Activated CD8-positive, alpha-beta memory T cell treated with anti-CD3 and anti-CD28 coated beads, Interleukin-2, amount 50 U/mL, for 24 hours (primary cell): ENCODE data around the gene ATP5PD.
"Not testable (repeated sequence)": the region's sequence is repeated elsewhere in the genome, so short reads cannot be mapped to it uniquely, and the experiment has no call there.

ENCODE experiments used
- DNase-seq: peaks from one replicate; pipeline ENCODE4 v3.0.0-alpha.2; 2020; ENCODE audit errors: extremely low read depth

Gene ATP5PD

DNA sequence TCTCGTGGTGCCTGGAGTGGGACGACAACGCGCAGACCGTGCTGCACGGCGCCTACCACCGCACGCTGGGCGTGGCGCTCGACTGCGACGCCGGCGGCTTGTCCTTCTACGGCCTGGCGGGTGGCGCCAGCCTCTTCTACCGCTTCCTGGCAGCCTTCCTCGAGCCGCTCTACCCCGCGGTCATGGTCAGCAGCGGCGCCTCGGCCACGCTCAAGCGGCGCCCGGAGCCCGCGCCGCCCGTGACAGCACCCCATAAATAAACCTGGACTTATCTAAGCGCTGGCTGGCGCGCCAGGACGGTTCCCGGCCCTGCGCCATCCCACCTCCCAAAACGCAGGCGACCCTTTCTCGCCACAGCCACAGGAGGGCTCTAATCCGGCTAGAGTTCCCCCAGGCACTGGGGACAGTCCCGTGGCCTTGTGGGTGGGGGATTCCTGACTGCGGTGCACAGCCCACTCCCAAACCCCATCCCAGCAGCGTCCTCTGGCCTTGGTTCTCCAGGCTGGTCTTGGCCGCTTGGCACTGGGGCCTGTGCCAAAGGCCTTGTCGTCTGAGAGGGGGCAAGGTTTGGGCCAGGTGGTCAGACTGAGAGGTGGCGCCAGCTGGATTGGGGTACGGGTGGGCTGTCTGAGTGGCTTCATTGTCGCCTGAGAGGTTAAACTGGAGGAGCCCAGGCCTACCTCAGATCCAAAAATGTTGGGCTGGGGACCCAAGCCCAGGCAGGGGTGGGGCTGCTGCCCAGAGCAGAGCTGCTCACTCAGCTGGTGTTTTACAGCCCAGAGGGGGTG lies 30.9 kb upstream of the ATP5PD start:
- DNase-seq = no peak

DNA sequence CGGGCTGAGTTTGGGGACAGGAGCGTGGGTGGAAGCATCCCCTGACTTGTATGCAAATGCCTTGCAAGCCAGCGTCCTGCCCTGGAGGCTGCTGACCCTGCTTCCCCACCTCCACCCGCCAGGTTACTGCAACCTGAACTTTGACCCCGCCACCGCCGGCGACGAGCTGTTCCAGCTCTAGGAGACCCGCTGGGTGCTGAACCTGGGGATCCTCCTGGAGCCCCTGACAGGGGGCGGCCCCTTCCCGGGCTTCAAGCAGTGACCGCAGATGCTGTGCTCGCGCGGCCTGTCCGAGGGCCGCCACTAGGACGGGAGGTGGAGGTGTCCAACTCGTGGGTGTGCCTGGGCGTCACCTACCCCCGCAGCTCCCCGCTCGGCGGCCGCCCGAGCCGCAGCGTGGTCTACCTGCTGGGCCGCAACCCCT lies 30.3 kb upstream of the ATP5PD start:
- DNase-seq = no peak

GRCh38 chr17:75075597-75076336 lies 29.0 kb upstream of the ATP5PD start:
- no peak for DNase-seq

DNA sequence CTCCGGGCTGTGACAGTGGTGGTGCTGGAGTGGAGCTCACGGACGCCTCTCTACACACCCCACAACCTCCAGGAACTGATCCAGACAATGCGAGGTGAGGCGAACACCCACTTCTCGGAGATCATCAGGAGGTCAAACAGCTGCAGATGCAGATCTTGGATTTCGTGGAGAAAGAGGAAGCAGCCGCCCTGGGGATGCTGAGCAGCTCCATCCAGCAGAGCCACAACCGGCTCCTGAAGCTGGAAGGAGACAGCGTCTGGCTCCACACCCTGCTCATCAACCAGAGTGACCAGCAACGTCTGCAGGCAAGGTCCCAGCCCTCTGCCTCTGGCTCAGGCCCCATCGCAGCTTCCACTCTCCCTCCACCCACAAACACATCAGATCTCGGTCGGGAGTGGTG lies 27.8 kb upstream of the ATP5PD start:
- no peak for DNase-seq

GRCh38 chr17:75073618-75074047 lies 26.9 kb upstream of the ATP5PD start:
- no peak for DNase-seq

- DNase-seq = not testable (repeated sequence)
These were observed 26.1 kb upstream of the ATP5PD start for GRCh38 chr17:75072909-75073308.

DNA sequence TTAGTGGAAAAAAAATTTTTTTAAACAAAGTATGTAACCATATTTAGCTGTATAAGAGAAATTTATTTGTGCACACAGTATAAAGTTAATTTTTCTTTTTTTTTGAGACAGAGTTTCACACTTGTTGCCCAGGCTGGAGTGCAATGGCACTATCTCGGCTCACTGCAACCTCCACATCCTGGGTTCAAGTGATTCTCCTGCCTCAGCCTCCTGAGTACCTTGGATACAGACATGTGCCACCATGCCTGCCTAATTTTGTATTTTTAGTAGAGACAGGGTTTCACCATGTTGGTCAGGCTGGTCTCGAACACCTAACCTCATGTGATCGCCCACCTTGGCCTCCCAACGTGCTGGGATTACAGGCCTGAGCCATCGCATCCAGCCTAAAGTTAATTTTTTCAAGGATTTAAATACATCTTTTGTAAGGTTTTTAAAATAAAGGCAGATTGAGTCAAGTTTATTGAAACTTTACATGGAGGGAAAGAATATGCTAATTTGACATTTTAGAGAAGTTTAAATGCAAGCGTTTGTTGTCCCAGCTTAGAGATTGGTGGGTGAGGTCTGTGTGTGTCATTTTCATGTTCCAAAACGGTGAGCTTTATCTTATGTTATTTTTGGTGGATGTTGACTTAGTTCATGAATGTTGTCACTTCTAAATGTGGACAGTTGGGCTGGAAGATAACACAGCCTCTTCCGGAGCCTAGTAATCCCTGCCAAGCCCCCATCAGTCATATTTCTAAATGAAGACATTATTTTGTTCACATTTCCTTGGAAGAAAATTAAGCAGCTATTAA lies 24.9 kb upstream of the ATP5PD start:
- DNase-seq = not testable (repeated sequence)

DNA sequence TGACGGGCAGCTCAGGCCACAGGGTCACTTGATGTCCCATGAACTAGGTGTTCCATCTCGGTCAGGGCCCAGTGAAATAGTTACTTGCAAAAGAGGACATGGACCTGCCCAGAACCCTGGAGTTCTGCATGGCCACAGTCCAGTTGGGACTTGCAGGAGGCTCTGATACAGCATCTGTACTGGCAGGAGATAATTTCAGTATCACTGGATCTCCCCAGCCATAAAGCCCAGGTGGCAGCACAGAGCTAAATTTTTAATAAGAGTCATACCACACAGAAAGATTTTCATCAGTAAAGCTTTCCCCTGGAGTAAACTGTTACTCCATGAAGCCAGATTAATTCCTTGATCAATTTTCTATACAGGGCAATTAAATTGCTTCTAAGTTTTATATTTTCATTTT lies 23.0 kb upstream of the ATP5PD start:
- DNase-seq = no peak

GRCh38 chr17:75068750-75069149 lies 22.0 kb upstream of the ATP5PD start:
- DNase-seq = no peak

- no peak for DNase-seq
These were observed 21.1 kb upstream of the ATP5PD start for GRCh38 chr17:75067856-75068255.

- no peak for DNase-seq
These were observed 18.9 kb upstream of the ATP5PD start for GRCh38 chr17:75065562-75066151.

DNA sequence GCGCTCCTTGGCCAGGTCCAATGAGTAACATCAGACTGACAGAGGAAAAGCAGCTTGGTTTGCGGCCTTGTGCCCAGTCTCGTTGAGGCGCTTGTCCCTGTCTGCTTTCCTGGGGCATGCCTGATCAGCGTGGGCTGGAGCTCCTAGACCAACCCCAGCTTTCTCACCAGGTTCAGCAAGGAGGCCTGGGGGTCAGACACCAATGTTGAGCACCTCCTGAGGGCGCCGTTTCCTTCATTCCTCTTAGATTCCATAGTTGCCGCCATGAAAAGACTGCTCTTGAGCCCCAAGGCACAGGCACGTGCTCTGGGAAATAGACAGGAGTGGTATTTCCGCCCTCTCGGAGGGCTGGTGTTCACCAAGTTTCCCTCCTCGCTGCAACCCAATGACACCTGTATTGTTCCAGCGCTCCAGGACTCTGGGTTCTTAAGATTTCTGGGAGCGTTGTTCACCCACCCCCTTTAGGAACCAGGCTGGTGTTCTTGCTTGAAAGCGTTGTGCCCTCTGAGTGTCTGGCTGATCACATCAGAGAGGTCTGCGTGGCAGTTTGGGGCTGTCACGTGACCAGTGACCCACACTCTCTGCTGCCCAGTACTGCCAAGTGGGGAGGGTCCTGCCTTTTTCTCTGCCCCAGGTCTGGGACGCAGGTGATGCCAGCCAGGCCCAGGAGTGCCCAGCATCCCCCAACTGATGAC lies 18.2 kb upstream of the ATP5PD start:
- DNase-seq = no peak

DNA sequence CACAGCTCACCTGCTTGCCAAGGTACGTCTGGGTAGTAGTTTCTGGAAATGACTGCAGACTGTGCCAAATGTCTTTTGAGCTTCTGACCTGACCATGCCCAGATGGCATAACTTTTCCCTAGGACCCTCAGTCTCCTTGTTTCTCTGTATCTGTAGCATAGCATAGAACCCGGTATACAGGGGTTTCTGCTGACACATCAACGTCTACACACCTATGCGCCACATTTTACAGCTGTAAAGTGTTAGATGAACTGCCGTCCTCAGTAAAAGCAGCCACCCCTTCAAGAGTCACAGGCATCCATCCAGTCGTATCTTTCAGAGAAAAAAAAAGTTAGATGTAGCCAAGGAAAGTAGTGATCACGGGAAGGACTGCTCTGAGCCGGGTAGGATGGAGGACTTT lies 17.7 kb upstream of the ATP5PD start:
- DNase-seq = no peak

DNA sequence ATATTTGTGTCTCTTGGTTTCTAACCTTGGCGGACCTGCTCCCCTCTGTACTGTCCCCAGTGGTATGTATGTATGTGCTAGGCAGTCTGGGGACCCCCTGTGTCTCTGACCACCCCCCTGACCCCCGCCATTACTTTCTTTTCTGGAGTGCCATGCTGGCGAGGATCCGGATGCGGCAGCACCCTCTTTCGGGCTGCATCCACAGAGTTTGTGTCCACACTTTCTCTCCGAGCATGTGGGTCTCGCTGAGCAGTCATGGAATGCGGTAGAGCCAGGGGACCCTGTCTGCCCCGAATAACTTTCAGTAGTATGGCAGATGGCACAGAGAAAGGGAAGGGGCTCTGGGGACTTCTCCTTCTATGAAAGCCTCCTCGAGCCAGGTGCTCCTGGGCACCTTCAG lies 17.3 kb upstream of the ATP5PD start:
- DNase-seq = no peak

GRCh38 chr17:75063626-75064025 lies 16.9 kb upstream of the ATP5PD start:
- DNase-seq = no peak

GRCh38 chr17:75063201-75063600 lies 16.4 kb upstream of the ATP5PD start:
- DNase-seq = no peak

DNA sequence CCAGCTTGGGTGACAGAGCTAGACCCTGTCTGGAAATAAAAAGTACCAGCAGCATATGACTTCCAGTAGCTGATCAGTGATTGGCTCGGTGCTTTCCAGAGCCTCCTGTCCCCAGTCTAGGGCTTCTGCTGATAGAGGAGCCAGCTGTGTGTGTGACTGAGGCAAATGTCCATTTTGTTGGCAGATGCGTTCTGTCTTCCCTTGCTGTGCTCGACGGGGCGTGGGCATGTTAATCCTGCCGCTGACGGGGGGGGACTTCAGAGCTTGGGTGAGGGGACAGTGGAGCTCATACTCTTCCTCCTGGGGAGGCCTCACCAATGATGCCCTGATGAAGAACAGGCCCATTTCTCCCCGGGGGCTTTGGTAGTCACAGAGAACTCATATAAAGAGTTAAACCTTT lies 14.8 kb upstream of the ATP5PD start:
- no peak for DNase-seq

GRCh38 chr17:75061055-75061438 lies 14.3 kb upstream of the ATP5PD start:
- no peak for DNase-seq

DNA sequence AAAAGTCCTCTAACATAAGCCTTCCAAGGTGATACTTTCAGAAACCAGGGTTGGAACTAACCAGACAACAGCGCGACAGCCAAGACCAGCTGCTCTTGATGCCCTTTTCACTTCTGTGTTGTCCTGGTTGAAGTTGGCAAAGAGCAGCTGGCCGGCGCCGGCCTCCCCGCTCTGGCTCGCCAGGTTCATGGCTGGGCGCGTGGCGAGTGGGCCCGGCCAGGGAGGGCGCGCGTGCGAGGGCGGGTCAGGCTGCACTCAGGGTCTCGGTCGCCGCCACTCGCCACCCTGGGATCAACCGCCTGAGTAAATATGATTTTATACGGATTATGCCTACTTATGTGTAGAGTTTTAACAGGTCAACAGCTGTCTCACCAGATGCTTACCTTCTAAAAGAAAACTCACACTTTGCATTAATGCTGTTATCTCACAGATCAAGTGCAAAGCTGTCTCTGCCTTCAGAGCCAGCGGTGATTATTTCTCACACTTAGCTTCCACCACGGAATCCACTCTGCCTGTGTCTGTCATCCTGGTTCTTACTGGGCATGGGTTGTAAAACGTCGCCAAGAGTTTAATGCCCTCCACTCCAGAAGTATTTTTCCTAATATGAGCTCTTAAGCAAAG lies 13.8 kb upstream of the ATP5PD start:
- DNase-seq = no peak

DNA sequence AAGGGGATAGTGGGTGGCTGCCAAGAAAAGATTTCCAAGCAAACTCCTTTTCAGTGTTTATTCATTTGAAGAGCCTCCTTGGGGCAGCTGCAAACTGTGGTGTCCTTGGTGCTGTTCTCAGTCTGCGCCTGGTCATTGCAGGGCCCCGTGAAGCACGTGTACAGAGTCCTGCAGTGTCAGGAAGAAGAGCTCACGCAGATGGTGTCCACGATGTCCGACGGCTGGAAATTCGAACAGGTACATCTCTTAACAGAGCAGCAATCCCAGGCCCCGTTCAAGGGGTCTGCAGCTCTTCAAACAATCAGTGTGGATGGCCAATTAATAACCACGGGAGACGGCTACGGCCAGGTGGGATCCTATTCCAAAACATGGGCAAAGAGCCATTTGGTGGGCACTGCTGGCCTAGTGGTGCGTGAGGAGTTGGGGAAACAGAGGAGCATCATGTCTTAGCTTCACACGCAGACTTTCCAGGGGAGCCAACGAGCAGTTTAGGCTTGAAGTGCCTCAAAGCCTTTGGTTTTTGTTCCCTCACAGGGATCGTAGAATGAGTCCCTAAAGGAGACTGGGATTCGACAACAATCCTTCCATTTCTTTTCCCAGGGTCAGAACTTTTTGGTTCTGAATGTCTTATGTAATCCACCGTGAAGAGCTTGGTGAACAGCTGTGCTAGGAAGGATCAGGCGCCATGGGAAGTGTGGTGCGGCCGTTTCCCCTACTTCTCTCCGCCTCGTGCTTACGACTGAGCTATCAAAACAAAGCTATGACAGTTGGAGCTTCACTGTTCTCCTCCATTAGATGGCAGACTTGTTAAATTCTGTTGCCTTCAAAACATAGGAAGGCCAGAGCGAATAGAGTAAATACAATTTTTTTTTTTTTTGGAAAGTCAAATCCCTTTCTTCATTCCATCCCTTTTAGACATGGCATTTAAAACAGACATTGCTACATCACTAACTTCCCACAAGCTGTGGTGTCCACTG lies 12.9 kb upstream of the ATP5PD start:
- no peak for DNase-seq
